Mesenchymal stem cell (in vitro differentiated cells and primary cell): ENCODE results near the gene FGR.

Experiments used
- DNase-seq: peaks from one replicate; pipeline ENCODE4 v3.0.0-alpha.2; 2013
- H2AFZ ChIP-seq: one replicate; pipeline ENCODE4 v1.6.1; 2013; ENCODE audit warnings: low read depth, mild to moderate bottlenecking, control low read depth, inconsistent platforms, low read length, moderate library complexity
- H2AK5ac ChIP-seq: 2 replicates; pipeline ENCODE4 v1.6.1; 2013; ENCODE audit warnings: low read length, moderate library complexity, mild to moderate bottlenecking, inconsistent platforms; ENCODE audit not compliant: severe bottlenecking
- H2BK120ac ChIP-seq: one replicate; pipeline ENCODE4 v1.6.1; 2013; ENCODE audit warnings: low read depth, mild to moderate bottlenecking, inconsistent platforms, low read length, moderate library complexity
- H2BK12ac ChIP-seq, 2 experiments: one replicate each; pipeline ENCODE4 v1.6.1; 2013; ENCODE audit warnings: inconsistent platforms in 2 of 2, low read length in 2 of 2, mild to moderate bottlenecking in 2 of 2, moderate library complexity in 2 of 2, control low read depth in 1 of 2
- H2BK15ac ChIP-seq: one replicate; pipeline ENCODE4 v1.6.1; 2013; ENCODE audit warnings: mild to moderate bottlenecking, low read depth, inconsistent platforms; ENCODE audit not compliant: poor library complexity, severe bottlenecking
- H2BK5ac ChIP-seq: 2 replicates; pipeline ENCODE4 v1.6.1; 2013; ENCODE audit warnings: low read depth, mild to moderate bottlenecking, low read length, control low read depth, inconsistent platforms; ENCODE audit not compliant: poor library complexity, severe bottlenecking
- H3K14ac ChIP-seq, 2 experiments: one replicate each; pipeline ENCODE4 v1.6.1; 2013; ENCODE audit warnings: inconsistent platforms in 2 of 2, low read length in 2 of 2, control low read depth in 1 of 2, mild to moderate bottlenecking in 1 of 2, moderate library complexity in 1 of 2
- H3K18ac ChIP-seq, 2 experiments: one replicate each; pipeline ENCODE4 v1.6.1; 2013; ENCODE audit warnings: inconsistent platforms in 2 of 2, low read length in 2 of 2, control low read depth in 1 of 2, low read depth in 1 of 2, mild to moderate bottlenecking in 1 of 2
- H3K23ac ChIP-seq, 2 experiments: one replicate each; pipeline ENCODE4 v1.6.1; 2013; ENCODE audit warnings: inconsistent platforms in 2 of 2, low read length in 2 of 2, mild to moderate bottlenecking in 2 of 2, moderate library complexity in 2 of 2, control low read depth in 1 of 2
- H3K27ac ChIP-seq: 2 replicates; pipeline ENCODE4 v1.5.1; 2013; ENCODE audit warnings: mild to moderate bottlenecking, moderate library complexity, low read length, control low read depth, inconsistent platforms; ENCODE audit not compliant: poor library complexity, severe bottlenecking
- H3K27me3 ChIP-seq, 2 experiments: 2 replicates each; pipeline versions ENCODE4 v1.6.1 to v1.7.0; 2013; ENCODE audit warnings: low read length in 2 of 2, mild to moderate bottlenecking in 2 of 2, moderate library complexity in 2 of 2, control low read depth in 1 of 2, inconsistent platforms in 1 of 2; ENCODE audit not compliant: control insufficient read depth in 1 of 2, insufficient read depth in 1 of 2
- H3K36me3 ChIP-seq, 2 experiments: 2 replicates each; pipeline versions ENCODE4 v1.6.1 to v1.7.0; 2013; ENCODE audit warnings: low read length in 2 of 2, control low read depth in 1 of 2, inconsistent platforms in 1 of 2, low read depth in 1 of 2, mild to moderate bottlenecking in 1 of 2; ENCODE audit not compliant: insufficient read depth in 2 of 2, control insufficient read depth in 1 of 2
- H3K4ac ChIP-seq, 2 experiments: one replicate each; pipeline ENCODE4 v1.6.1; 2013; ENCODE audit warnings: inconsistent platforms in 2 of 2, low read length in 2 of 2, mild to moderate bottlenecking in 2 of 2, moderate library complexity in 2 of 2, control low read depth in 1 of 2, low read depth in 1 of 2
- H3K4me1 ChIP-seq: 2 replicates; pipeline ENCODE4 v1.6.1; 2013; ENCODE audit warnings: low read depth, low read length, control low read depth; ENCODE audit not compliant: control insufficient read depth, insufficient read depth
- H3K4me2 ChIP-seq: 2 replicates; pipeline ENCODE4 v1.6.1; 2013; ENCODE audit warnings: low read length, mild to moderate bottlenecking, inconsistent platforms; ENCODE audit not compliant: poor library complexity, severe bottlenecking
- H3K4me3 ChIP-seq, 2 experiments: 2 replicates each; pipeline versions ENCODE4 v1.5.1 to v1.7.0; 2013; ENCODE audit warnings: low read length in 2 of 2, mild to moderate bottlenecking in 2 of 2, control low read depth in 1 of 2, low read depth in 1 of 2; ENCODE audit not compliant: insufficient read depth in 1 of 2
- H3K79me1 ChIP-seq: replicated peaks from 2 replicates; pipeline ENCODE4 v1.6.1; 2013; ENCODE audit warnings: mild to moderate bottlenecking, control low read depth, low read length, inconsistent platforms; ENCODE audit not compliant: poor library complexity, severe bottlenecking
- H3K9ac ChIP-seq: 2 replicates; pipeline ENCODE4 v1.7.0; 2013; ENCODE audit warnings: mild to moderate bottlenecking, low read length, moderate library complexity
- H3K9me3 ChIP-seq: 2 replicates; pipeline ENCODE4 v1.7.0; 2013; ENCODE audit warnings: mild to moderate bottlenecking, low read length; ENCODE audit not compliant: control insufficient read depth
- H4K8ac ChIP-seq: one replicate; pipeline ENCODE4 v1.6.1; 2013; ENCODE audit warnings: inconsistent platforms, mild to moderate bottlenecking, low read length, moderate library complexity
- H4K91ac ChIP-seq: one replicate; pipeline ENCODE4 v1.6.1; 2013; ENCODE audit warnings: mild to moderate bottlenecking, low read length, inconsistent platforms
- WGBS: methylation state at CpG from one replicate; pipeline ENCODE4 v1.1.7; 2013; ENCODE audit warnings: mixed read lengths; 5-methylcytosine and 5-hydroxymethylcytosine counted together

FGR gene

DNA sequence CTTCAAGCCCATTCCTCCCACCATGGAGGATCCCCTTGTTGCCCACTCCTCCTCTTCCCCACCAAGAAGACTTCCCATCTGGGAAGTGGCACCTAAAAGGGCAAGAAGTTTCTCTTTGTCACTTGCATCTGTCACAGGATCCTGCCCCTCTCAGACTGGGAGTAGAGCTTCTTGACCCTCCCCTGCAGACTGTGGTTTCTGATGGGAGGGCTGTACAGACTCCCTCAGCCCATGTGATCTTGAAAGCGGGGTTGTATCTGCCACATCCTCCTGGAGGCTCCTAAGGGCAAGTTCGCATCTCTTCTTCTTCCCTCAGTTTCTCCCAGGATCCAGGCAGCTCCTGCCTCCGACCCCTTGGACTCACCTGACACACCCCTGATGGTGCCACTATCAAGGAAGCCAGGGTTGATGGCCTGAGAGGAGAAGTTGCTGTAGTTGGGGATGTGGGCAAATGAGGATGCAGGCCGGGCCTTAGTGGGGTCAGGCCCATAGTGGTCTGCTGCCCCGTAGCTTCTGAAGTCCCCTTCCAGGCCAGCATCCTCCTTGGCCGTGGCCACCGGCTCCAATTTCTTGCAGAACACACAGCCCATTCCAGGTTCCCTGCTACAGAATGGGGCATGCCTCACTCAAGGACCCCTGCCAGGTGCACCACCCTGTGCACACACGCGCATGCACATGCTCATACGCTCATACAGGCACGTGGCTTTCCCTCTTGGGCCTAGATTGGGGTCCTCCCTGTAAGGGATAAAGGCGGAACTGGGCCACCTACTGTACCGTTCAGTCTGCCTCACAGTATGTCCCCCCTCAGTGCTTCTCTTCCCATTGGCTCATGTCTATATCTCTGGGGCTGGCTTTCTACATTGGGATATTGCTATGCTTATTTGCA, 11.4 kb downstream of the FGR start:
- no peak for DNase-seq
- H3K79me1 ChIP-seq, result no peaks in the 10 kb centered on the region
- H3K4me2 ChIP-seq, result no peak overlapping the region
- H3K9me3 ChIP-seq, result no peaks in the 10 kb centered on the region
- no peak overlapping the region for H2BK120ac ChIP-seq
- 92% methylated on average over 11 of the region's 13 CpGs for WGBS
- no peak overlapping the region for H3K18ac ChIP-seq
- peaks cover 3% of the 10 kb centered on the region for H3K4me1 ChIP-seq
- H3K14ac ChIP-seq, result no peak overlapping the region
- H3K27ac ChIP-seq, result no peak overlapping the region
- H2BK12ac ChIP-seq, result no peak overlapping the region
- H4K91ac ChIP-seq, result no peak overlapping the region
- H4K8ac ChIP-seq, result no peak overlapping the region
- H2AFZ ChIP-seq, result no peak overlapping the region
- no peak overlapping the region for H2BK15ac ChIP-seq
- H3K27me3 ChIP-seq, result peaks cover 0 to 7% of the 10 kb centered on the region in 2 experiments
- no peak overlapping the region for H3K4ac ChIP-seq
- no peak overlapping the region for H2BK5ac ChIP-seq
- no peak overlapping the region for H3K9ac ChIP-seq
- no peaks in the 10 kb centered on the region for H3K36me3 ChIP-seq
- H3K23ac ChIP-seq, result no peak overlapping the region
- H2AK5ac ChIP-seq, result no peak overlapping the region
- H3K4me3 ChIP-seq, result no peak overlapping the region

GRCh38 chr1:27622828-27623227, 12.2 kb downstream of the FGR start:
- Histone ChIP-seq H3K4me3 (no peak overlapping the region), H4K91ac (no peak overlapping the region), H3K27ac (no peak overlapping the region), H3K4me2 (no peak overlapping the region), H3K4me1 (peaks cover 3% of the 10 kb centered on the region), H3K23ac (no peak overlapping the region), H3K18ac (no peak overlapping the region), H2AK5ac (no peak overlapping the region), H2BK5ac (no peak overlapping the region), H3K9me3 (no peaks in the 10 kb centered on the region), H3K36me3 (no peaks in the 10 kb centered on the region), H2BK12ac (no peak overlapping the region), H3K14ac (no peak overlapping the region), H3K4ac (no peak overlapping the region), H3K27me3 (peaks cover 0 to 6% of the 10 kb centered on the region in 2 experiments), H3K9ac (no peak overlapping the region), H4K8ac (no peak overlapping the region), H2BK15ac (no peak overlapping the region), H2BK120ac (no peak overlapping the region), H2AFZ (no peak overlapping the region), H3K79me1 (no peaks in the 10 kb centered on the region)
- 93% methylated on average over 4 of the region's 4 CpGs for WGBS
- no peak for DNase-seq

DNA sequence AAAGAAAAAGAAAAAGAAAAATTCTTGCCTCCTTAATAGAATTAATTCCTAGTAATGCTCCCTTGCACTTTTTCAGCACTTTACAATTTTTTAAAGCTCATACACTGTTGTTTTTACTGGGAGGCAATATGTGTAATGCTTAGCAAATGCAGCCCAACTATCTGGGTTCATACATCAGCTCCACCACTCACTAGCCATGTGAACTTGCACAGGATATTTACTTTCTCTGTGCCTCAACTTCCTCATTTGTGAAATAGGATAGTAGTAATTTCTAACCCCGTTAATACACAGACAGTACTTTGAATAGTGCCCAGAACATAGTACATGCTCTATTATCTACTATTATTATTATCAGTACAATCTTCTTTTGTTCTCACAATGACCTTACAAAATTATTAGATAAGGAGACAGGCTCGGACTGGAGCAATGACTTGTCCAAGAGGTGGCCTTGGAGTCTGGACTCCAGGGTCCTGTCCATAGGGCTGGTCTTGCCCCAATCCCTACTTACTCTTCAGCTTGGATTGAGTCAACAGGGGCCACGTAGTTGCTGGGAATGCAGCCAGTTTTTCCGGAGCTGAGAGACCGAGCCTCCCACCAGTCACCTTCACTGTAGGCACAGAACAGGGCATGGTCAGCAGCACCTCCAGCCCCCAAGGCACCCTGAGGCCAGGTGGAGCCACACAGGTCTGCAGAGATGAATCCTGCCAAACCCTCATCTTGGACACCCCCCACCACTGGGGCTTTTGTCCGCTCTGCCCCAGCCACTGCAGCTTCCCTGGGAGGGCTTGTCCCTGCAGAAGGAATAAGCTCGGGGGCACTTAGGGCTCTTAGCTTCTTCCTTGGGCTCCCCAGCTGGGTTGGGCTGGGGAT, 13.7 kb downstream of the FGR start:
- 79% methylated on average over 5 of the region's 7 CpGs for WGBS
- Histone ChIP-seq H3K36me3 (no peaks in the 10 kb centered on the region), H3K4me3 (no peak overlapping the region), H3K9me3 (no peaks in the 10 kb centered on the region), H2BK15ac (no peak overlapping the region), H3K27ac (no peak overlapping the region), H3K23ac (no peak overlapping the region), H3K4me2 (no peak overlapping the region), H3K18ac (no peak overlapping the region), H3K4me1 (peaks cover 3% of the 10 kb centered on the region), H4K8ac (no peak overlapping the region), H3K9ac (no peak overlapping the region), H2AK5ac (no peak overlapping the region), H3K14ac (no peak overlapping the region), H2BK5ac (no peak overlapping the region), H3K79me1 (no peaks in the 10 kb centered on the region), H3K27me3 (peaks cover 6% of the 10 kb centered on the region in 2 experiments), H2BK12ac (no peak overlapping the region), H2BK120ac (no peak overlapping the region), H2AFZ (no peak overlapping the region), H3K4ac (no peak overlapping the region), H4K91ac (peak overlapping the region; percentile 46)
- no peak for DNase-seq
